Suprapubic skin (tissue), 3 donors: ENCODE measurements around the gene HECW1.

Experiments
- CTCF ChIP-seq, 2 donors: fragments of 200-600 bp in 1 of 2; fragments of 450-650 bp in 1 of 2; sonication (generic) in 1 of 2; IDR thresholded peaks; one replicate each; pipeline ENCODE4 v1.5.1; 2016 to 2019; ENCODE audit warnings: antibody characterized with exemption in 2 of 2, mild to moderate bottlenecking in 1 of 2, moderate library complexity in 1 of 2
- EP300 ChIP-seq: sonication (generic); formaldehyde crosslinking; IDR thresholded peaks from one replicate; pipeline ENCODE4 v1.6.1; 2017; ENCODE audit warnings: antibody characterized with exemption
- POLR2A ChIP-seq, 2 donors: fragments of 450-650 bp; IDR thresholded peaks; one replicate each; pipeline ENCODE4 v1.6.1; 2017; ENCODE audit warnings: antibody characterized with exemption in 2 of 2, mild to moderate bottlenecking in 2 of 2, moderate library complexity in 2 of 2

- TF ChIP-seq CTCF (IDR thresholded peaks at IDR 0.05) = no peak
- TF ChIP-seq POLR2A (IDR thresholded peaks at IDR 0.05) = no peak
- no peak for TF ChIP-seq EP300
Observed at GRCh38 chr7:43559171-43559945, 446.9 kb downstream of the HECW1 start.
